ENCODE results near the gene CLCN1. TPM values are rescaled to one million over a fixed set of nuclear protein-coding genes. Genes with fewer than 3 reads are reported as not detected.

CLCN1 gene
- total RNA-seq, 1 donor from 2014 or later: not detected

GRCh38 chr7:143280566-143280965, 35.3 kb upstream of the CLCN1 start:
- Histone ChIP-seq H4K20me1 (ENCODE audit: low read depth) (no peaks in the 10 kb centered on the region), H3K4me1 (peaks cover 10% of the 10 kb centered on the region), H3K36me3 (no peaks in the 10 kb centered on the region), H3K4me3 (no peak overlapping the region), H3K9ac (no peak overlapping the region), H3K27ac (no peak overlapping the region), H3K9me3 (ENCODE audit: low read depth) (no peaks in the 10 kb centered on the region), H3K4me2 (no peak overlapping the region), H3K27me3 (no peaks in the 10 kb centered on the region), H2AFZ (replicated peaks) (no peak overlapping the region), H3F3A (ENCODE audit: low read depth) (no peaks in the 10 kb centered on the region), H3K79me2 (ENCODE audit: low read depth) (no peaks in the 10 kb centered on the region)
- H3K36me3 Mint-ChIP-seq: no peaks in the 10 kb centered on the region
- H3K27ac Mint-ChIP-seq: peak overlapping the region; percentile 29
- H3K4me3 Mint-ChIP-seq: no peak overlapping the region
- no peaks in the 10 kb centered on the region for H3K27me3 Mint-ChIP-seq (ENCODE audit: insufficient read depth, low read depth)
- TF ChIP-seq EZH2 (IDR thresholded peaks at IDR 0.05): no peak
- no peak for TF ChIP-seq EZH2phosphoT487 (IDR thresholded peaks at IDR 0.05)
- TF ChIP-seq CTCF (IDR thresholded peaks at IDR 0.05): no peak
- no peak for DNase-seq (ENCODE audit: low spot score)
- H3K9me3 Mint-ChIP-seq: peaks cover 2% of the 10 kb centered on the region
- peaks cover 40% of the 10 kb centered on the region for H3K4me1 Mint-ChIP-seq

- no peaks in the 10 kb centered on the region for H3K9me3 ChIP-seq (ENCODE audit: low read depth)
- no peak for TF ChIP-seq CTCF (IDR thresholded peaks at IDR 0.05)
- no peak for TF ChIP-seq EZH2phosphoT487 (IDR thresholded peaks at IDR 0.05)
- TF ChIP-seq EZH2 (IDR thresholded peaks at IDR 0.05): no peak
- Mint-ChIP-seq H3K4me1 (peaks cover 40% of the 10 kb centered on the region), H3K27me3 (ENCODE audit: insufficient read depth, low read depth) (no peaks in the 10 kb centered on the region), H3K4me3 (no peak overlapping the region), H3K27ac (peak overlapping the region; percentile 70), H3K9me3 (peaks cover 4% of the 10 kb centered on the region), H3K36me3 (peaks cover under 1% of the 10 kb centered on the region)
- DNase-seq (ENCODE audit: low spot score): no peak
- no peaks in the 10 kb centered on the region for H3F3A ChIP-seq (ENCODE audit: low read depth)
- H4K20me1 ChIP-seq (ENCODE audit: low read depth): no peaks in the 10 kb centered on the region
- H3K4me2 ChIP-seq: no peak overlapping the region
- no peaks in the 10 kb centered on the region for H3K36me3 ChIP-seq
- no peaks in the 10 kb centered on the region for H3K79me2 ChIP-seq (ENCODE audit: low read depth)
- no peak overlapping the region for H3K9ac ChIP-seq
- no peak overlapping the region for H3K4me3 ChIP-seq
- peaks cover 10% of the 10 kb centered on the region for H3K4me1 ChIP-seq
- H2AFZ ChIP-seq (replicated peaks): no peak overlapping the region
- H3K27ac ChIP-seq: no peak overlapping the region
- H3K27me3 ChIP-seq: no peaks in the 10 kb centered on the region
Measured at GRCh38 chr7:143281529-143281928, 34.4 kb upstream of the CLCN1 start.

- no peak overlapping the region for H3K4me3 Mint-ChIP-seq
- Histone ChIP-seq H3K27me3 (peaks cover 6% of the 10 kb centered on the region), H3K9me3 (ENCODE audit: low read depth) (peaks cover 1% of the 10 kb centered on the region), H3K36me3 (no peaks in the 10 kb centered on the region), H3K4me3 (no peak overlapping the region), H3K4me1 (peaks cover 10% of the 10 kb centered on the region), H3F3A (ENCODE audit: low read depth) (no peaks in the 10 kb centered on the region), H2AFZ (replicated peaks) (no peak overlapping the region), H3K27ac (no peak overlapping the region), H3K9ac (no peak overlapping the region), H4K20me1 (ENCODE audit: low read depth) (no peaks in the 10 kb centered on the region), H3K4me2 (no peak overlapping the region), H3K79me2 (ENCODE audit: low read depth) (no peaks in the 10 kb centered on the region)
- H3K4me1 Mint-ChIP-seq: peaks cover 40% of the 10 kb centered on the region
- peak overlapping the region; percentile 70 for H3K27ac Mint-ChIP-seq
- peaks cover 9% of the 10 kb centered on the region for H3K9me3 Mint-ChIP-seq
- no peak for TF ChIP-seq CTCF (IDR thresholded peaks at IDR 0.05)
- TF ChIP-seq EZH2 (IDR thresholded peaks at IDR 0.05): no peak
- TF ChIP-seq EZH2phosphoT487 (IDR thresholded peaks at IDR 0.05): no peak
- no peak for DNase-seq (ENCODE audit: low spot score)
- H3K36me3 Mint-ChIP-seq: peaks cover 5% of the 10 kb centered on the region
- no peaks in the 10 kb centered on the region for H3K27me3 Mint-ChIP-seq (ENCODE audit: insufficient read depth, low read depth)
Measured at GRCh38 chr7:143282124-143282523, 33.8 kb upstream of the CLCN1 start.
